SK-N-SH (cell line): Measurements from ENCODE around the gene EN2. TPM values are rescaled to one million over a fixed set of nuclear protein-coding genes. Genes with fewer than 3 reads are reported as not detected.

Experiments used
- CTCF ChIA-PET: fragments of 300-600, 350-600 bp; formaldehyde crosslinking; extraction: SDS; loops from one replicate; lab custom pipeline; 2021; lab: Yijun Ruan, JAX
- POLR2A ChIA-PET: fragments of 350-600 bp; sonication (Branson Sonifier 250); formaldehyde crosslinking; extraction: SDS; loops from one replicate; lab custom pipeline; 2020; ENCODE audit warnings: antibody characterized with exemption, inconsistent platforms; lab: Yijun Ruan, JAX
- DNase-seq: peaks from one replicate; pipeline ENCODE4 v3.0.0; 2012
- H2AFZ ChIP-seq: fragments of 200-600 bp; sonication (generic); 2 replicates; pipeline ENCODE4 v1.8.1; 2016; ENCODE audit warnings: antibody characterized with exemption, mild to moderate bottlenecking, low read depth
- H3F3A ChIP-seq: fragments of 200-600 bp; sonication (generic); replicated peaks from 2 replicates; pipeline ENCODE3; 2016; ENCODE audit warnings: antibody characterized with exemption, mild to moderate bottlenecking; ENCODE audit not compliant: insufficient read depth
- H3K27ac ChIP-seq, 2 experiments: fragments of 200-500 bp in 1 of 2; fragments of 200-600 bp in 1 of 2; sonication (Bioruptor generic) in 1 of 2; sonication (generic), shearing (Covaris generic) in 1 of 2; 2 replicates each; pipeline versions ENCODE4 v1.5.1 to v1.6.1; 2014 to 2016; ENCODE audit warnings: low read depth in 2 of 2, inconsistent platforms in 1 of 2, low read length in 1 of 2, mild to moderate bottlenecking in 1 of 2, mixed read lengths in 1 of 2
- H3K27me3 ChIP-seq: fragments of 200-600 bp; sonication (generic), shearing (Covaris generic); 2 replicates; pipeline ENCODE4 v1.6.1; 2016; ENCODE audit warnings: mixed run types; ENCODE audit not compliant: insufficient read depth
- H3K36me3 ChIP-seq, 2 experiments: fragments of 200-500 bp in 1 of 2; fragments of 200-600 bp in 1 of 2; sonication (Bioruptor generic) in 1 of 2; sonication (generic) in 1 of 2; replicated peaks in 1 of 2; 2 replicates each; pipeline versions ENCODE3 to v1.5.1; 2014 to 2016; ENCODE audit warnings: low read length in 1 of 2, mild to moderate bottlenecking in 1 of 2; ENCODE audit not compliant: insufficient read depth in 2 of 2, control insufficient read depth in 1 of 2
- H3K4me1 ChIP-seq, 2 experiments: fragments of 200-500 bp in 1 of 2; fragments of 200-600 bp in 1 of 2; sonication (Bioruptor generic) in 1 of 2; sonication (generic), shearing (Covaris generic) in 1 of 2; 2 replicates each; pipeline versions ENCODE4 v1.5.1 to v1.6.1; 2014 to 2016; ENCODE audit warnings: low read depth in 1 of 2, low read length in 1 of 2, mixed run types in 1 of 2; ENCODE audit not compliant: insufficient read depth in 2 of 2, control insufficient read depth in 1 of 2
- H3K4me2 ChIP-seq: fragments of 200-600 bp; sonication (generic), shearing (Covaris generic); 2 replicates; pipeline ENCODE4 v1.6.1; 2017; ENCODE audit warnings: mixed run types
- H3K4me3 ChIP-seq, 2 experiments: fragments of 200-500 bp in 1 of 2; fragments of 200-600 bp in 1 of 2; sonication (Bioruptor generic) in 1 of 2; sonication (generic), shearing (Covaris generic) in 1 of 2; 2 replicates each; pipeline versions ENCODE4 v1.5.1 to v1.8.1; 2014 to 2016; ENCODE audit warnings: low read depth in 2 of 2, inconsistent platforms in 1 of 2, low read length in 1 of 2, mild to moderate bottlenecking in 1 of 2, mixed read lengths in 1 of 2, moderate library complexity in 1 of 2
- H3K79me2 ChIP-seq: fragments of 200-600 bp; sonication (generic); 2 replicates; pipeline ENCODE4 v1.8.1; 2017; ENCODE audit warnings: mild to moderate bottlenecking; ENCODE audit not compliant: insufficient read depth
- H3K9ac ChIP-seq: fragments of 200-600 bp; sonication (generic); 2 replicates; pipeline ENCODE4 v1.6.1; 2017; ENCODE audit warnings: mixed run types
- H3K9me2 ChIP-seq: fragments of 200-600 bp; sonication (generic); 2 replicates; pipeline ENCODE4 v1.6.1; 2017; ENCODE audit warnings: mixed run types
- H3K9me3 ChIP-seq: fragments of 200-600 bp; sonication (generic); 2 replicates; pipeline ENCODE4 v1.6.1; 2017; ENCODE audit warnings: mixed run types, mild to moderate bottlenecking, moderate library complexity
- H4K20me1 ChIP-seq: fragments of 200-600 bp; sonication (generic); 2 replicates; pipeline ENCODE4 v1.6.1; 2017; ENCODE audit warnings: mild to moderate bottlenecking, mixed run types; ENCODE audit not compliant: insufficient read depth
- ELF1 ChIP-seq: IDR thresholded peaks from 2 replicates; pipeline ENCODE4 v1.4.0; 2012
- GABPA ChIP-seq: IDR thresholded peaks from 2 replicates; pipeline ENCODE4 v1.4.0; 2012; ENCODE audit warnings: low read depth, mild to moderate bottlenecking
- GATA2 ChIP-seq: sonication (generic); formaldehyde crosslinking; IDR thresholded peaks from 2 replicates; pipeline ENCODE4 v1.5.0; 2020; ENCODE audit warnings: mild to moderate bottlenecking, missing genetic modification reagents
- JUND ChIP-seq: IDR thresholded peaks from 2 replicates; pipeline ENCODE4 v1.4.0; 2012
- RFX5 ChIP-seq: IDR thresholded peaks from 2 replicates; pipeline ENCODE4 v1.6.1; 2012; ENCODE audit warnings: mild to moderate bottlenecking, improper control_type of control experiment, low read length
- SIN3A ChIP-seq: IDR thresholded peaks from 2 replicates; pipeline ENCODE4 v1.6.1; 2012; ENCODE audit warnings: low read depth, mild to moderate bottlenecking, low read length, moderate library complexity, borderline replicate concordance
- TAF1 ChIP-seq: IDR thresholded peaks from 2 replicates; pipeline ENCODE4 v1.6.1; 2012; ENCODE audit warnings: low read depth, mild to moderate bottlenecking, low read length, moderate library complexity, borderline replicate concordance
- WGBS: methylation state at CpG from one replicate; pipeline ENCODE4 v1.1.6; 2017; ENCODE audit warnings: low lambda C conversion rate; 5-methylcytosine and 5-hydroxymethylcytosine counted together
- polyA plus RNA-seq, 3 experiments: library from polyadenylated mRNA; depleted of rRNA; stranded (reverse); fragments of >200 nt; gene quantifications; 2 replicates each; pipeline ENCODE4 v1.2.3, GENCODE V29; 2012
- TF ChIP-seq, protein P1 (sequence below): IDR thresholded peaks from 2 replicates; pipeline ENCODE4 v1.4.0; 2012; ENCODE audit warnings: low read depth, borderline replicate concordance
- TF ChIP-seq, protein P2 (sequence below): fragments of 150-350 bp; IDR thresholded peaks from 2 replicates; pipeline ENCODE4 v1.6.1; 2017; ENCODE audit warnings: antibody characterized with exemption, low read length, low read depth, borderline replicate concordance
- TF ChIP-seq, protein P3 (sequence below): IDR thresholded peaks from 2 replicates; pipeline ENCODE4 v1.4.0; 2012; ENCODE audit warnings: low read depth, borderline replicate concordance

Gene EN2
- polyA plus RNA-seq, 1 of the 3 experiments (the other 2 are of a cell fraction), result 0.02 TPM

DNA sequence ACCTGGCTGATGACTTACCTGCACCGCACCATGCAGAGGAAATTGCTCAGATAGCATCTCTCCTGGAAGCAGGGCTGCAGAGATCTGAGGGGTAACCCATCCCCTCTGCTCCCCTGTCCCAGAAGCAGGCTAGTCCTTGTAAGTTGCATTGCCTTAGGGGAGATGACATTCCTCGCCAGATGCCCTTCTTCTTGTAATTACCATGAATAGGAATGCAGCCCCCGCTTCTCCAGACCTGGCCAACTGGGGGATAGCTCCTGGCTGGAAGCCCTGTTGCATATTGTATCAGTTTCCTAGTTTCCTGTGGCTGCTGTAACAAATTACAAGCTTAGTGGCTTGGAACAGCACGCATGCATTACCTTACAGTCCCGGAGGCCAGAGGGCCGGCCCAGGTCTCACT is 47.5 kb upstream of the EN2 start (continued):
- TF ChIP-seq, protein P1, sequence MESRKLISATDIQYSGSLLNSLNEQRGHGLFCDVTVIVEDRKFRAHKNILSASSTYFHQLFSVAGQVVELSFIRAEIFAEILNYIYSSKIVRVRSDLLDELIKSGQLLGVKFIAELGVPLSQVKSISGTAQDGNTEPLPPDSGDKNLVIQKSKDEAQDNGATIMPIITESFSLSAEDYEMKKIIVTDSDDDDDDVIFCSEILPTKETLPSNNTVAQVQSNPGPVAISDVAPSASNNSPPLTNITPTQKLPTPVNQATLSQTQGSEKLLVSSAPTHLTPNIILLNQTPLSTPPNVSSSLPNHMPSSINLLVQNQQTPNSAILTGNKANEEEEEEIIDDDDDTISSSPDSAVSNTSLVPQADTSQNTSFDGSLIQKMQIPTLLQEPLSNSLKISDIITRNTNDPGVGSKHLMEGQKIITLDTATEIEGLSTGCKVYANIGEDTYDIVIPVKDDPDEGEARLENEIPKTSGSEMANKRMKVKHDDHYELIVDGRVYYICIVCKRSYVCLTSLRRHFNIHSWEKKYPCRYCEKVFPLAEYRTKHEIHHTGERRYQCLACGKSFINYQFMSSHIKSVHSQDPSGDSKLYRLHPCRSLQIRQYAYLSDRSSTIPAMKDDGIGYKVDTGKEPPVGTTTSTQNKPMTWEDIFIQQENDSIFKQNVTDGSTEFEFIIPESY, result no peak
- TF ChIP-seq TAF1 (no peak), GATA2 (no peak), ELF1 (no peak), RFX5 (no peak), JUND (no peak), GABPA (no peak)
- TF ChIP-seq, protein P2, sequence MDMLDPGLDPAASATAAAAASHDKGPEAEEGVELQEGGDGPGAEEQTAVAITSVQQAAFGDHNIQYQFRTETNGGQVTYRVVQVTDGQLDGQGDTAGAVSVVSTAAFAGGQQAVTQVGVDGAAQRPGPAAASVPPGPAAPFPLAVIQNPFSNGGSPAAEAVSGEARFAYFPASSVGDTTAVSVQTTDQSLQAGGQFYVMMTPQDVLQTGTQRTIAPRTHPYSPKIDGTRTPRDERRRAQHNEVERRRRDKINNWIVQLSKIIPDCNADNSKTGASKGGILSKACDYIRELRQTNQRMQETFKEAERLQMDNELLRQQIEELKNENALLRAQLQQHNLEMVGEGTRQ, result no peak

DNA sequence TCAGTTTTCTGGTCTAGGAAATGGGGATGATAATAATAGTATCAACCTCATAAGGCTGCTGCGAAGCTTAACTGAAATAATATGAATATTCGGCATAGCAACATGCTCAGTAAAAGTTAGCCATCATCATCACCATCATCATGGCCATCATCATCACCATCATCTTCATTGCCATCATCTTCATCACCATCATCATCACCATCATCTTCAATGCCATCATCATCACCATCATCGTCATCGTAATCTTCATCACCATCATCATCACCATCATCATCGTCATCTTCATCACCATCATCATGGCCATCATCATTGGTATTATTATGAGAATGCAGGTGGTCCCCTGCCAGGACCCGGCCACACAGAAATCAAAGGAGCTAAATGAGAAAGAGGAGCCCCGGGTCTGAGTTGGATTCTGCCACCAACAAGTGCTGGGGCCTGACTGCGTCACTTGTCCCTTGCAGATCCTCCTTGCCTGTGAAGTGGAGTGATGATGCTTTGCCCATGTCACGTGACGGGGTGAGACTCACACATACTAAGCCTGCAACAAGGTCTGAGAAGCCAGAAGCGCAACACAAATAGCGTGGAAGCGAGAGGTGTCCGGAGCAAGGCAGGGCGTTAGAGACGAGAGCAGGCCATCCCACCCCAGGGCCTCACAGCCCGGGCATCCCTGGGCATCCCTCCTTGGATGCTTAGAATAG is 46.1 kb upstream of the EN2 start:
- Histone ChIP-seq H3K9me2 (no peaks in the 10 kb centered on the region), H3K4me3 (no peak overlapping the region), H3K4me2 (no peak overlapping the region), H3K9ac (no peak overlapping the region), H2AFZ (no peak overlapping the region), H3K27me3 (peaks cover 53% of the 10 kb centered on the region), H3K4me1 (peaks cover 0 to 3% of the 10 kb centered on the region in 2 experiments; a peak in 1 of 4 replicates), H3F3A (no peaks in the 10 kb centered on the region), H3K9me3 (no peaks in the 10 kb centered on the region)
- no peak for DNase-seq
- no peak for TF ChIP-seq SIN3A
- TF ChIP-seq, protein P3, sequence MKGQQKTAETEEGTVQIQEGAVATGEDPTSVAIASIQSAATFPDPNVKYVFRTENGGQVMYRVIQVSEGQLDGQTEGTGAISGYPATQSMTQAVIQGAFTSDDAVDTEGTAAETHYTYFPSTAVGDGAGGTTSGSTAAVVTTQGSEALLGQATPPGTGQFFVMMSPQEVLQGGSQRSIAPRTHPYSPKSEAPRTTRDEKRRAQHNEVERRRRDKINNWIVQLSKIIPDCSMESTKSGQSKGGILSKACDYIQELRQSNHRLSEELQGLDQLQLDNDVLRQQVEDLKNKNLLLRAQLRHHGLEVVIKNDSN, result peak; percentile 33; the same call in 1 of the 2 replicates
- TF ChIP-seq, all 33 proteins: peak for 1
- CTCF ChIA-PET, result interaction anchor here (0.6 to 2.9 kb wide), 14 partner anchors 9 to 356 kb away, joined by 3 to 12 read pairs (median 3); no protein-coding TSS in a partner anchor
- POLR2A ChIA-PET, result no interaction called here
- Histone ChIP-seq H3K36me3 (no peaks in the 10 kb centered on the region), H3K79me2 (no peaks in the 10 kb centered on the region), H3K27ac (no peak overlapping the region), H4K20me1 (no peaks in the 10 kb centered on the region; the same call in 1 of the 2 replicates)
- 45% methylated on average over 17 of the region's 17 CpGs for WGBS
